ENCODE results near the gene UQCRH.
"Not testable (repeated sequence)": the region's sequence is repeated elsewhere in the genome, so short reads cannot be mapped to it uniquely, and the experiment has no call there.

Gene UQCRH

GRCh38 chr1:46334030-46334384, 30.5 kb downstream of the UQCRH start:
- DNase-seq (ENCODE audit: low read depth) = no peak

- no peak for DNase-seq (ENCODE audit: low read depth)
These were observed 31.6 kb downstream of the UQCRH start for GRCh38 chr1:46335081-46335480.

GRCh38 chr1:46337409-46337808, 33.9 kb downstream of the UQCRH start:
- DNase-seq (ENCODE audit: low read depth) = not testable (repeated sequence)

- peak; percentile 77 for DNase-seq (ENCODE audit: low read depth)
These were observed 37.1 kb downstream of the UQCRH start, which contains the start of gene NSUN4 for GRCh38 chr1:46340404-46341221. TSS of gene NSUN4 (plus strand) at chr1:46340807. CDS start at chr1:46340827, 20 bp downstream.

GRCh38 chr1:46341222-46342083, 38.0 kb downstream of the UQCRH start:
- no peak for DNase-seq (ENCODE audit: low read depth)

GRCh38 chr1:46342084-46342656, 38.7 kb downstream of the UQCRH start:
- DNase-seq (ENCODE audit: low read depth) = no peak

- DNase-seq (ENCODE audit: low read depth) = no peak
These were observed 39.3 kb downstream of the UQCRH start for GRCh38 chr1:46342677-46343350.

GRCh38 chr1:46343351-46343695, 39.8 kb downstream of the UQCRH start:
- DNase-seq (ENCODE audit: low read depth) = no peak

- no peak for DNase-seq (ENCODE audit: low read depth)
These were observed 40.2 kb downstream of the UQCRH start for GRCh38 chr1:46343705-46344104.

- DNase-seq (ENCODE audit: low read depth) = no peak
These were observed 41.0 kb downstream of the UQCRH start for GRCh38 chr1:46344481-46344880.

- DNase-seq (ENCODE audit: low read depth) = no peak
These were observed 41.8 kb downstream of the UQCRH start for GRCh38 chr1:46345281-46345680.

- no peak for DNase-seq (ENCODE audit: low read depth)
These were observed 48.9 kb downstream of the UQCRH start for GRCh38 chr1:46352363-46352762.

- DNase-seq (ENCODE audit: low read depth) = not testable (repeated sequence)
These were observed 52.4 kb downstream of the UQCRH start for GRCh38 chr1:46355920-46356319.

- no peak for DNase-seq (ENCODE audit: low read depth)
These were observed 58.7 kb downstream of the UQCRH start for GRCh38 chr1:46362158-46362557.

GRCh38 chr1:46363121-46363520, 59.6 kb downstream of the UQCRH start:
- DNase-seq (ENCODE audit: low read depth) = no peak

GRCh38 chr1:46364612-46365011, 61.1 kb downstream of the UQCRH start:
- no peak for DNase-seq (ENCODE audit: low read depth)

- not testable (repeated sequence) for DNase-seq (ENCODE audit: low read depth)
These were observed 62.3 kb downstream of the UQCRH start for GRCh38 chr1:46365796-46366195.

Data from stimulated activated CD8-positive, alpha-beta memory T cell treated with anti-CD3 and anti-CD28 coated beads, Interleukin-4, amount 100 ng/mL, for 24 hours (primary cell).